GM19467 (cell line): ENCODE results near the gene LPIN2.
A peak's percentile ranks its signal among the peaks of the same experiment; 100 is the strongest.
"Not testable (repeated sequence)": the region's sequence is repeated elsewhere in the genome, so short reads cannot be mapped to it uniquely, and the experiment has no call there.

Experiments used
- ATAC-seq: cut with Tn5 transposase; IDR thresholded peaks from one replicate; pipeline ENCODE4 v1.9.1; 2021; ENCODE audit warnings: mild to moderate bottlenecking, moderate library complexity; ENCODE audit not compliant: unreplicated experiment

The LPIN2 gene

DNA sequence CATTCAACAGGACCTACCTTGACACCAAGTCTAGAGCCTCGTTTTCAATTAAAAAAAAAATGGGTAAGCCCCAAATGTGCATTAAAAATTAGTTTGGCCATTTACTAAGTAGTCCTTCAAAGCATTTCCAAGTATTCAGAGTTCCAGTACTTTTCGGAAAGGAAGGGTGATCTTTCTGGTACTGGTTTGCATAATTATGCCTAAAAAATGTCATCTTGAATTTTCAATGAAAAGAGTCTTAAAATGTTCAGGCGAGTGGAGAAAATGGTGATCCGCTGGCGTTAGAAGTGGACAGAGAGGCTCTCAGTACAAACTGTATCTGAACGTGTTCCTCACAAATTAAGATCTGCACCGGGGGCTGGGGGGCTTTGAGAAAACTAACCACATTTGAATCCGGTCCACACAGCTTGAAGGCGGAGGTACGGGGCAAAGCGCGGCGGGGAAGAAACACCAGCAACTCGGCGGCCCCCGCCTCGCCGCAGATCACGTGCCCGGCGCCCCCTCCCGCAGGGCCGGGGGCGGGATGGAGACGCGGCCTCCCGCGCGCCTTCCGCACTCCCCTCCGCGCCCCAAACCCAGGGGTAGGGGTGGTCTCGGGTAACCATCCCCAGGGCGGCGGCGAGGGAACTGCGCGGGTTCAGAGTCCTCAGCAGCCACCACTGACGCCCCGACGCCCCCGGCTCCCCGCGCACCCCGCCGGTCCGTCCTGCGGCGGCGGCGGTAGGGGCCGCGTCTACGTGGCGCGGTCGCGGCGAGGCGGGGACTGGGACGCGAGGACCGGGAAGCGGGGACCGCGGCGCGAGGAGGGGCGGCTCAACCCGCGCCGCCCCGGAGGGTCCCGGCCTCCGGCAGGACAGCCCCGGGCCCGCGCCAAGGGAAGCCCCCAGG lies 564 bp downstream of the LPIN2 start:
- ATAC-seq: peak; percentile 31

DNA sequence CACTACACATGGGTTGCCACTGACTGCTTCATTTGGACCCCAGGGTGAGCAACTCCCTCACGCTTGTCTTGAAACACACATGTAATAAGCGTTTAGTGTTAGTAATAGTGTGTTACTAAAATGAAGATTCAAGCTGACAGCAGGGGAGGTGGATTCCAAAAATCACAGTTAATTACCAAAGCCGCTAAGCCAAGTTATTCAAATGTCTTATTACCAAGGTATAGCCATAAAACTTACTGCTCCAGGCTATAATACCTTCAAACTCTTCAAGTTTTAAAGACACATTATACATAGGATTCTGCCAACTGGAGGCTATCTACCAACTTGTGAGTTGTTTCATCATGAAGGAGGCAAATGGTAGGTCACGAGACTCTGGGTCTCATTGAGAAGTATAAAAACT lies 2.9 kb downstream of the LPIN2 start:
- ATAC-seq: no peak

DNA sequence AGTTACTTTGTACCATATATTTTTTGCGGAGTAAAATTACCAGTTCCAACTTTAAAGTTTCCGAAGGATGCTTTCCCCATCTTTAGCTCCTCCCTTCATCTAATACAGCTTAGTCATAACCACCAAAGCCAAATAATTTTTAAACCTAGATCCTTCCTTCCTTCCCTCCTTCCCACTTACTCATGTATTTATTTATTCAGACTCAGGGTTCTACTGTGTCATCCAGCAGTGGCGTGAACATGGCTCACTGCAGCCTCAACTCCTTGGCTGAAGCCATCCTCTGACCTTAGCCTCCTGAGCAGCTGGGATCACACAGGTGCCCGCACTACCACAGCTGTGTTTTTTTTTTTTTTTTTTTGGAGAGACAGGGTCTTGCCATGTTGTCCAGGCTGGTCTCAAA lies 4.4 kb downstream of the LPIN2 start:
- no peak for ATAC-seq

DNA sequence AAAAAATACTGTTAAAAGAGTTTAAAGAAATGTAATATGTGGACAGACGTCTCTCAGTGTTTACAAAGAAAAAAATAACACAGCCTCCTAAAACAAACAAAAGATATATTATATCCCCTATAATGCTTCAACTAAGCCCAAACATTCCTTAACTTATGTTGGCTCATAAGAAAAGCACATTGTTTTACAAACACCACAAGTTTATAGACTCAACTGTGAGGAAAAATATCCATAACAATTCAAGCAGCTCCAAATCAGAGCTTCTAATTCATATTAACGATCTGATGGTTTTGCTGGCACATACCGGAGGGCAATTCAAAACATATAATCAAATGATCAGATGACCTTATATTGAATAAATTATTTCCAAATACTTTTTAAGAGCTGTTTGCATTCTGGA lies 5.5 kb downstream of the LPIN2 start:
- no peak for ATAC-seq

DNA sequence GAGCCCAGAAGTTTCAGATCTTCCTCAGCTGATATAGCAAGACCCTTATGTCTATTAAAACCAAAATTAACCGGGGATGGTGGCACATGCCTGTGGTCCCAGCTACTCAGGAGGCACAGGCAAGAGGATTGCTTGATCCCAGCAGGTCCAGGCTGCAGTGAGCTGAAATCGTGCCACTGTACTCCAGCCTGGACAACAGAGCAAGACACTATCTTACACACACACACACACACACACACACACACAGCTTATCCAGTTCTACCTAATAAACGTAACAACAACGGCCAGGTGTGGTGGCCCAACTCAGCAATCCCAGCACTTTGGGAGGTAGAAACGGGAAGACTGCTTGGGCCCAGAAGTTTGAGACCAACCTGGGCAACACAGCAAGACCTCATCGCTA lies 7.5 kb downstream of the LPIN2 start:
- ATAC-seq: no peak

DNA sequence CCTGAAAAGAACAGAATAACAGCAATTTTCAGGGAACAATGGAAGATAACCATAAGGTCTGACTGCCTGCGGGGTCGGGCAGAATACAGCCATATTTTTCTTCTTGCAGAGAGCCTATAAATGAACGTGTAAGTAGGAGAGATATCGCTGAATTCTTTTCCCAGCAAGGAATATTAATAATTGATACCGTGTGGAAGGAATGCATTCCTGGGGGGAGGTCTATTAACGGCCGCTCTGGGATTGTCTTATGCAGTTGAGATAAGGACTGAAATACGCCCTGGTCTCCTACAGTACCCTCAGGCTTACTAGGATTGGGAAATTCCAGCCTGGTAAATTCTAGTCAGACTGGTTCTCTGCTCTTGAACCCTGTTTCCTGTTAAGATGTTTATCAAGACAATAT lies 9.2 kb downstream of the LPIN2 start:
- not testable (repeated sequence) for ATAC-seq

DNA sequence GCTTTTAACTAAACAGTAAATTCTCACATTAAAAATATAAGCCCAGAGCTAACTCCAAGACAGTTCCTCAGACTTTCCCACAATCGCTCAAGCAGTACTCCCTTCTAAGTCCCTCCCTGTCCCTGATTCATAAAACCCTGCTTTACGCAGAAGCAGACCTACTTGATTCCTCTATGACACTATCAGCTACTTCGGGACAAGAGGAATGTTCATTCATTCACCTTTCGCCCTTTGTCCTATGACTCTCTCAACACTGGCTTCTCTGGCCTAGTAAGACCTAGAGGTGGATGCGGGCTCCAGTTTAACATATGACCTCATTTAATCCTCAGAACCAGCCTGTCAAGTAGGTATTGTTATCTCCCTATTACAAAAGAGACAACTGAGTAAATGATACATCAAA lies 10.2 kb downstream of the LPIN2 start:
- ATAC-seq: no peak

DNA sequence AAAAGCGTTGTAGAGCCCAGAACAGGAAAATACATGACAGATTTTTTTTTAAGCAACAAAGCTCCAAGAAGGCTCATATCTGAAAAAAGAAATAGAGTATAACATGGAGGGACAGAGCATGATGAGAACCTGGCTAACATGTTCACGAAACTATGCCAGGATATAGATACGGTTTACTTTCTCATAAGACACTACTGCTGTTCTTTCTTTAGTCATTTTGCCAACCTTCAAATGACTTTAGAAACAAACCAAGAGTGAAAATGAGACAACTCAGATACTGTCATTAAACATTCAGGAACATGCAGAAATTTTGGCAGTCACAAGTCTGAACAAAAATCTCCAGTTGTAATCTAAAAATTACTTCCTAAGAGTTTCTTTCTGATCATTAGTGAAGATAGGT lies 14.3 kb downstream of the LPIN2 start:
- no peak for ATAC-seq

DNA sequence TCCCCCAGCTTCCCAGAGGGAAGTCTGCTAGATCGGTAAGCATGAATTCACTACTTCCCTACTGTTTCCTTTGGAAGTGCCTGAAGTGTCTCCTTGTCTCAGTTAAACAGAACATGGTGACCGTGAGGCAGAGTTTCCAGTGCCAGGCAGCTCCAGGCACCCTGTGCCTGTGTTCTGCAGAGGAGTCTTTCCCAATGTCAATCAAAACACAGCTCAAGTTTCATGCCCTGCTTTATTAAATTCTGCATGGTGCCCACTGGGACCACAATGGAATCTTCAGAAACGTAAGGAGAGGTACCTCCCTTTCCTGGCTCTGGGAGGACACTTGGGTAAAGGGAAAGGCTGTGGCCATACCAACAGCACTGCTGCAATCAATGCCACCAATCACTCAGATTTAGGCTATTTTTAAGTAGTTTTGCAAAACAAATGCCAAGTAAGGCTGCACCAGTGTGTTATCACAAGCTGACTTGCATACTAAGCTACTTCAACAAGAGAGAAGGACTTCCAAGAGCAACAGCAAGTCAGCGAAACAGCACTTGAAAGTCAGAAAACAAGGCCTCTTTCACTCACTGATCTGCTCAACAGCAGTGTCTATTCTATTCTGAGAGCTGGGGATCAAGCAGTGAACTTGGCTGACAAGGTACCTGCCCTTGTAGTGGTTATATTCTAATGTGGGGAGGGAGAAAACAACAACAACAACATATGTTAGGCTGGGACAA lies 14.9 kb downstream of the LPIN2 start:
- ATAC-seq: no peak

DNA sequence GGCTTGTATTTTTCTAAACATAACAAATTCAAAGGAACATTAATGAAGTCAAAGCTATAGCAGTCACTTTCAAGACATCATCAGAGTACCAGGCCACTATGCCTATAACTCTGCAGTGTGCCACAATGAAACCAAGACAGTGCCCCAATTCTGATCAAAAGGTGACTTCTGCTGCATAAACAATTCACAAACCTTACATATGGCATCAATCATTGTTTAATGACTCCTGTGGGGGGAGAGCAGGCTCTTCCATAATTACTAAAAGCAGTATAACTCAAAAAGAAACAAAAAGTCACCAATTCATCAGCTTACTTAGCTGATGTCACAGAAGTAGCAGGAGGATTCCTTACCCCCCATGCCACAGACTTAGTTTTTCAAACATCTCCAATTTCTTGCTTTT lies 15.5 kb downstream of the LPIN2 start:
- no peak for ATAC-seq

DNA sequence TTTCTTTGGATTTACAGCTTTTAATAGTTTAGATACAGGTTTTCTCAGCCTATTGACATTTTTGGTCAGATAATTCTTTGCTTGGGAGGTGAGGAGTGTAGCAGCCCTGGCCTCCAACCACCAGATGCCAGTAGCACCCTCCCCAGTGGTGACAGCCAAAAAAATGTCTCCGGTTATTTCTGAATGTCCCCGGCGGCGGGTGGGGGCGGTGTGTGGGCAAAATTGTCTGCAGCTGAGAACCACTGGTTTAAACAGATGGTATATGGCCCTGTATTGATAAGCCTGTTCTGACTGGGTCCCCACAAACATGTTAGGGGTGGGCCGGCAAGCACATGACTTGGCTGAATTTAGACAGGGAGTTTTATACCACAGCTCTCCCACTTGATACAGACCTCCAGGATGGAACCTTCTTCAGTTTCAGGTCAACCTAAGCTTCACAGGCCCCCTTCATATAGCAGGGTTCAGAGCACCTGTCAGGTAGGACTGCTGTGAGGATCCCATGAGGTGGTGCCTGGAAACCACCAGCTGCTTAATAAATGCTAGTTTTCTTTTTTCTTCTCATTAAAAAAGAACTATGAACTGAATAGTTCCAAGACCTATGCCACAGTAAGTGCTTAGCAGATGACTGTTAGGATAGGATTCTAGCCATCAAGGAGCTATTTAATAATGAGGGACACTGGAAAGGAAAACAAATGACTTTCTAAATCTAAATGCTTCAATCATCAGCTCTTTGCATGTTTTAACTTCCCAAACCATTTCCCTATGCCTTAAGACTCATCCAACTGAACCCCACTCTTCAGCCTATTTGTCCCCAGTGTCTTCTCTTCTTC lies 18.1 kb downstream of the LPIN2 start:
- ATAC-seq: peak; percentile 76

DNA sequence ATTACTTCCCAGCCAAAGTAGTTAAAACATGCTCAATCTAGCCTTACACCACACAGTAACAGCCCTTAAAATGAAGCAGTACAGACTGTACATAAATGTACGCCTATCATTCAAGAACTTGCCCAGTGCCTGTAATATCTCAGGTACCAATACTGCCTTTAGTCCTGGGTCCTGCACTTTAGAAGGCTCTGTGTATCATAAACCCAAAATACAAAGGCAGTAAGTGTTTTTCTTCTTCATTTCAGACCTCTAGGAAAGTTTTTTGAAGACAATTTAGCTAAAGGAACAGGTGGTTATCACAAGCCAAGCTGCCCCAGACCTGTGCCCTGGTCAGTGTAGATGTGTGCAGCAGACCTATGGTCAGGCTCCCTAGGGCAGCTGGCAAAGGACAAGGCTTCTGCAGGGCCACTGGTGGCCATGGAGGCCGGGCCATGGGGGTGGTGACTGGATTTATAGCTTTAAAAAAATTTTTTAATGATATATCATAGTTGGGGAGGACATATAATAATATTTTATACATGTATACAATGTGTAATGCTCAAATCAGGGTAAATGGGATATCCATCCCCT lies 18.8 kb downstream of the LPIN2 start:
- ATAC-seq: no peak

DNA sequence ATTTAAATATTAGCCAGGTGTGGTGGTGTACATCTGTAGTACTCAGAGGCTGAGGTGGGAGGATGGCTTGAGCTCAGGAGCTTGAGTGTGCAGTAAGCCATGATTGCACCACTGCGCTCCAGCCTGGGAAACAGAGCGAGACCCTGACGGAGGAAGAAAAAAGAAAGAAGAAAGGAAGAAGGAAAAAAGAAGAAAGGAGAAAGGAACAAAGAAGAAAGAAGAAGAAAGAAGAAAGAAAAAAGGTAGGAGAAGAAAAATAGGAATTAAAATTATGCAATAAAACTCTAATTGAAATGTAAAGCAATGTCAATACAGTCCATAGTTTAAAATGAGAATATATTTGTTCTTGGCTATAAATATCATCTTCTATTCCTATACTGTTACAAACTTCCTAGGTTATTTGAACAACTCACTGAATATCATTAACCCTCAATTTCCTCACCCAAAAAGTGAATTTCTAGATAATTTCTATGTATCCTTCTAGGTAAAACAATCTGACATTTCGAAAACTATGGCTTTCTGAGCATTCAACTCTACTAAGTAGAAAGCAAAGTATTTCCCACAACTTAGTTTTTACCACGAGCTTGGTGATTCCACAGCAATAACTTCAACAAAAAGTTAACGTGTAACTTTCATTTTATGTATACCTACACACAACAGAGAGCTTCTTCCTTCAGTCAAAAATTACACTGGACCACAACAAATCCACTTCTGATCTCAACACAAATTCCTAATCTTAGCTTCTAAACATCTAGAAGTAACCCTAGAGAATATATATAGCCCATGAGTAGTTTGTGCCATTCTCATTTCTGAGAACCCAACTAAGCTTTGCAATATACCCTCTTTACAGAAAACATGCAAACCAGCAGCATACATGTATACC lies 19.7 kb downstream of the LPIN2 start:
- ATAC-seq: no peak

DNA sequence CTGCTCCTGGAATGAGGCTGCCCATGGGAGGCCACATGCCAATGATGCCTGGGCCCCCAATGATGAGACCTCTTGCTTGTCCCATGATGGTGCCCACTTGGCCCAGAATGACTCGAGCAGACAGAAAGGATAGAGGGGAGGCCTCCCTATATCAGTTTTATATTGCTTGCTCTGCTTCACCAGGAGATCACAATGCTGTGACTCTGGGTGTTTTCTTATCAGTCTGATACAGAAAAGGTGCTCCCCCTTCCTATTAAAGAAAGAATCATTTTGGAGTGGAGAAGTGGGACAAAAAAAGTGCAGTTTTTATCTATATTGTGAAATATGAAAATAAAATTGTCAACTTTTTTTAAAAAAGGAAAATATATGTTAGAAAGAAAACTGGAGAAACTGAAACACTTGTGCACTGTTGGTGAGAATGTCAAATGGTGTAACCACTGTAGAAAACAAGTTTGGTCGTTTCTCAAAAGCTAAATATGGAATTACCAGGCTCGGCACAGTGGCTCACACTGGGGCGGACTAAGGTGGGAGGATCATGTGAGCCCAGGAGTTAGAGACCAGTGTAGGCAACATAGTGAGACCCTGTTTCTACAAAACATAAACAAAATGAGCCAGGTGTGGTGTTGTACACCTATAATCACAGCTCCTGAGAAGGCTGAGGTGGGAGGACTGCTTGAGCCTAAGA lies 21.8 kb downstream of the LPIN2 start:
- ATAC-seq: no peak

DNA sequence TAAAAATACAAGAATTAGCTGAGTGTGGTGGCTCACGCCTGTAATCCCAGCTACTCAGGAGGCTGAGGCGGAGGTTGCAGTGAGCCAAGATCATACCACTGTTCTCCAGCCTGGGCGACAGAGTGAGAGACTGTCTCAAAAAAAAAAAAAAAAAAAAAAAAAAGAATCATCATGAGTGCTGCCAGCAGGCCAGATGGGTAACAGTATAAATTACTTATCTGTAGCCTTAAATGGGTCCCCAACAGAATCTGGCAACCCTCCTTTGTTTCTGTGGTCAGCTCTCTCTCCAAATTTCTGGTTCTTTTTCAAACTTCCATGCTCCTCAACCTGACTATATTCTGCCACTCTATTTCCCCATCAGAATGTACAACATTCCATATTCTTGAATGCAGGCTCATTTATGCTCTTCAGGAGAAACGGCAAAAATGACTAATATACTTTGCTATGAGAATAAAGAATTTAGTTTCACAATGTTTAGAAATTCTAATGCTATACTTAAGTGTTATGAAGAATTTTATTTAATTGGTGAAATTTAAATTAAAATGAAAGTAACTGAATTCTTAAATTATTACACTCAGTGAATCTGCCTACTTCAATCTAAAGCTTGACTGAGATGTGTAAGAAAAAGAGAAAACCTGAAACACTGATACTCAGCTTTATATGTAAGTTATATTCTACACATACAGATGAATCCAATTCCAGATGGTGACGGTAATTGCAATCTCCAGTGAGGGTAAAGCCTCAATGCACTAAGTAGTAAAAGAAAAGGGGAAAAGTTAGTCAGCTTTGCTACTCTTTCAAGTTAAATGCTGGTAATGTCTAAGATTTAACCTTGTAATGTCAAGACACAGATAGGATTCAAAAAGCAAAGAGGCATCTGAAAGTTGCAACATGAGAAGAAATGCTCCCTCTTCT lies 24.8 kb downstream of the LPIN2 start:
- no peak for ATAC-seq

DNA sequence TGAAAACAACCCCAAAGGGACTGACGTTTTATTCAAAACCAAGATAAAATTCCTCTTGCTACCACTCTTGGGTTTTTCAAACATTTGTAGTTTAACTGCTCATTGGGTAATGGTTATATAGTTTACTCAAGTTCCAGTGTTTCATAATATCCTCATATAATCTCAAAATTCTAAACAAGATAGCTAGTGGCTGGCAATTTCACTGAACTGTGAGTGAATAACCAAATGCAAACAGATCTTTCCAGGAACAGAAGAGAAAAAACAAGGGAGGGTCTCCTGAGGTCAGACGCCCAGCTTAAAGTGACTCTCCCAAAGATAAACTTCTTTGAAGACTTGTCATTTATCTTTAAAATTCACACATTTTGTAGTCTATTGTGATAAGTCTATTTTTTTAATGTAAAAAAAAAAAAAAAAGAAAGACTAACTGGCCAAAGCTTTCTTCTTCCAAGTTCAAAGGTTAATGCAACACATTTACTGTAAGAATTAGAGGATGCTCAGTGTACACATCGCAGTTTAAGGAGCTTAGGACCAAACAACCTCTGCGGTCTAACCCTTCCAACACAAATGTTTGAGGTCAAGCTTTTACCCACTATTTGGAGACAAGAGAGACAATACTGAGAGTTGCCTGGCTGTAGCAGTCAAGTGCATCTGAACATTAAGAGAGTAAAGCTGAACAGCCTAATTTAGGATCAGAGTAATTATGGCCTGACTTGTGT lies 26.6 kb downstream of the LPIN2 start:
- no peak for ATAC-seq

DNA sequence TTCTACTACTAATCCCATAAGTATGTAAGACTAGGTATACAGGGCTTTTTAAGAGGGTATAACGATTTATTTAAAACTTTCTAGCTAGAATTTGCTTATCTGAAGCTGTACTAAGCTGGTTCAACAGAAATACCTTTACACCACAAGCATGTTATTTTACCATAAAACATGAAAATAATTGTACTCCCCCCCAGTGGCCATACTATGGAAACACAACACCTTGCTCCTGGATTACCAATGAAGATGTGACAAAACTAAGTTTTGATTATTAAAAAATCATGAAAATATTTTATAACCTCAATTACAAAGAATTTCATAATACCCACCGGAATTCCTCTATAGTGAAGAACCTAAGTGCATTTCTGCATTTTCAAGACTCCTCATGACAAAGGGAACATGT lies 27.3 kb downstream of the LPIN2 start:
- ATAC-seq: no peak

DNA sequence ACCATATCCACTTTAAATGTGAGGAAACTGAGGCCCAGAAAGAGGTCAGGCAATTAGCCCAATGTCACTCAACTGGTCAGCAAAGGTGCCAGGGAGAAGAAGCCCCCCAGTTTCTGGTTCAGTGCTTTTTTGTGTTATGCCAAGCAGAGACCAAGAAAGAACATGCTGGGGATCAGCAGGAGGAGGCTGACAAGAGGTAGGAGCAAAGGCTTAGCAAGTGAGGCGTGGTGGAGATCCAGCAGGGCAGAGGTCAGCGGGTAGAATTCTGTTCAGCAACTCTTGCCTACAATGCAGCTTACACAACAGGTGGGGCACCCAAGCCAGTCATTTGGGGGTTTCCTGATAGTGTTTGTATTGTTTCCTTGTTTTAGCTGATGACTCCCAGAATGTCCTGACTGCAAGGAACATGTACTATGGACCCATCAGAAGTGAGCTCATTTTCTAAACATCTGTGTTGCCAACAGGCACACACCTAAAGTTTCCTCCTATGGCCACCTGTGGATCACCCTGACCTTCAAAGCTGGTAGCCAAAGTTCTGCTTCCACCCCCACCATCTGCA lies 28.2 kb downstream of the LPIN2 start:
- no peak for ATAC-seq
